ENCODE results near the gene TAF11L13. TPM values are rescaled to one million over a fixed set of nuclear protein-coding genes. Genes with fewer than 3 reads are reported as not detected.

TAF11L13 gene
- total RNA-seq, 1 experiment from 2014 or later = not detected

DNA sequence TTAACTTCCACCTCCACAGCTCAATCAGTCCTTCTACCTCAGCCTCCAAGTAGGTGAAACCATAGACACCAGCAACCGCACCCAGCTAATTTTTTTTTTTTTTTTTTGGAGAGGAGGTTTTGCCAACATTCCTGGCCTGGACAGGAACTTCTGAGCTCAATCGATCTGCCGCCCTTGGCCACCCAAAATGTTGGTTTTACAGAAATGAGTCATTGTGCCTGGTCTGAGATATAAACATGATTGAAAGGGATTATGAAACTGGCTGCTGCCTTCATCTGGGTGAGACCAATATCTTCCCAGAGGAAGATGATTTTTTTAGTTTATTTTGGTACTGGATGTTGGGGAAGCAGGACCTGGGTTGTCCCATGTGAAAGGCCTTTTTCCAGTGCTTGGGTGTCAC, 12.5 kb upstream of the TAF11L13 start:
- Histone ChIP-seq H3K27me3 (replicated peaks; ENCODE audit: insufficient read depth, low read depth, low read length, poor library complexity) (no peaks in the 10 kb centered on the region), H3K27ac (ENCODE audit: low read depth, low read length, poor library complexity, severe bottlenecking) (no peak overlapping the region), H3K9me3 (ENCODE audit: low read depth, low read length, poor library complexity, severe bottlenecking) (no peaks in the 10 kb centered on the region), H3K4me1 (ENCODE audit: insufficient read depth, low read length, poor library complexity, severe bottlenecking) (no peaks in the 10 kb centered on the region), H3K36me3 (ENCODE audit: insufficient read depth, low read length, poor library complexity, severe bottlenecking) (no peaks in the 10 kb centered on the region), H3K4me3 (ENCODE audit: low read depth, low read length, poor library complexity, severe bottlenecking) (no peak overlapping the region)
- TF ChIP-seq, protein P1, sequence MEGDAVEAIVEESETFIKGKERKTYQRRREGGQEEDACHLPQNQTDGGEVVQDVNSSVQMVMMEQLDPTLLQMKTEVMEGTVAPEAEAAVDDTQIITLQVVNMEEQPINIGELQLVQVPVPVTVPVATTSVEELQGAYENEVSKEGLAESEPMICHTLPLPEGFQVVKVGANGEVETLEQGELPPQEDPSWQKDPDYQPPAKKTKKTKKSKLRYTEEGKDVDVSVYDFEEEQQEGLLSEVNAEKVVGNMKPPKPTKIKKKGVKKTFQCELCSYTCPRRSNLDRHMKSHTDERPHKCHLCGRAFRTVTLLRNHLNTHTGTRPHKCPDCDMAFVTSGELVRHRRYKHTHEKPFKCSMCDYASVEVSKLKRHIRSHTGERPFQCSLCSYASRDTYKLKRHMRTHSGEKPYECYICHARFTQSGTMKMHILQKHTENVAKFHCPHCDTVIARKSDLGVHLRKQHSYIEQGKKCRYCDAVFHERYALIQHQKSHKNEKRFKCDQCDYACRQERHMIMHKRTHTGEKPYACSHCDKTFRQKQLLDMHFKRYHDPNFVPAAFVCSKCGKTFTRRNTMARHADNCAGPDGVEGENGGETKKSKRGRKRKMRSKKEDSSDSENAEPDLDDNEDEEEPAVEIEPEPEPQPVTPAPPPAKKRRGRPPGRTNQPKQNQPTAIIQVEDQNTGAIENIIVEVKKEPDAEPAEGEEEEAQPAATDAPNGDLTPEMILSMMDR (conservative IDR thresholded peaks at IDR 0.05; ENCODE audit: low read depth, low read length) = no peak
- no peak for TF ChIP-seq EZH2 (IDR thresholded peaks at IDR 0.05; ENCODE audit: borderline replicate concordance, low read depth, low read length, poor library complexity, severe bottlenecking)
- no TSS peak for BruUV-seq (replicated peaks)
- ChIA-PET POLR2A (ENCODE audit: low non-redundant PET) (no interaction called here), CTCF (no interaction called here)
- DNase-seq (ENCODE audit: low spot score) = no peak
- intact Hi-C loops (cut with micrococcal nuclease; ENCODE audit: unreplicated experiment) = no loop called here

GRCh38 chr5:17620627-17621026, 11.3 kb upstream of the TAF11L13 start:
- TF ChIP-seq, protein P1 (conservative IDR thresholded peaks at IDR 0.05; ENCODE audit: low read depth, low read length) = peak; percentile 36; the same call in 1 of the 2 replicates
- no peak for TF ChIP-seq EZH2 (IDR thresholded peaks at IDR 0.05; ENCODE audit: borderline replicate concordance, low read depth, low read length, poor library complexity, severe bottlenecking)
- intact Hi-C loops (cut with micrococcal nuclease; ENCODE audit: unreplicated experiment) = no loop called here
- H3K4me3 ChIP-seq (ENCODE audit: low read depth, low read length, poor library complexity, severe bottlenecking) = no peak overlapping the region
- POLR2A ChIA-PET (ENCODE audit: low non-redundant PET) = no interaction called here
- no peaks in the 10 kb centered on the region for H3K27me3 ChIP-seq (replicated peaks; ENCODE audit: insufficient read depth, low read depth, low read length, poor library complexity)
- no TSS peak for BruUV-seq (replicated peaks)
- no peaks in the 10 kb centered on the region for H3K4me1 ChIP-seq (ENCODE audit: insufficient read depth, low read length, poor library complexity, severe bottlenecking)
- H3K36me3 ChIP-seq (ENCODE audit: insufficient read depth, low read length, poor library complexity, severe bottlenecking) = no peaks in the 10 kb centered on the region
- H3K27ac ChIP-seq (ENCODE audit: low read depth, low read length, poor library complexity, severe bottlenecking) = no peak overlapping the region
- no peak for DNase-seq (ENCODE audit: low spot score)
- CTCF ChIA-PET = no interaction called here
- H3K9me3 ChIP-seq (ENCODE audit: low read depth, low read length, poor library complexity, severe bottlenecking) = no peaks in the 10 kb centered on the region

- Histone ChIP-seq H3K9me3 (ENCODE audit: low read depth, low read length, poor library complexity, severe bottlenecking) (no peaks in the 10 kb centered on the region), H3K4me3 (ENCODE audit: low read depth, low read length, poor library complexity, severe bottlenecking) (no peak overlapping the region), H3K36me3 (ENCODE audit: insufficient read depth, low read length, poor library complexity, severe bottlenecking) (no peaks in the 10 kb centered on the region), H3K27ac (ENCODE audit: low read depth, low read length, poor library complexity, severe bottlenecking) (no peak overlapping the region), H3K4me1 (ENCODE audit: insufficient read depth, low read length, poor library complexity, severe bottlenecking) (no peaks in the 10 kb centered on the region), H3K27me3 (replicated peaks; ENCODE audit: insufficient read depth, low read depth, low read length, poor library complexity) (no peaks in the 10 kb centered on the region)
- no TSS peak for BruUV-seq (replicated peaks)
- ChIA-PET CTCF (no interaction called here), POLR2A (ENCODE audit: low non-redundant PET) (no interaction called here)
- no peak for DNase-seq (ENCODE audit: low spot score)
- intact Hi-C loops (cut with micrococcal nuclease; ENCODE audit: unreplicated experiment) = no loop called here
- TF ChIP-seq, protein P1 (conservative IDR thresholded peaks at IDR 0.05; ENCODE audit: low read depth, low read length) = no peak
- TF ChIP-seq EZH2 (IDR thresholded peaks at IDR 0.05; ENCODE audit: borderline replicate concordance, low read depth, low read length, poor library complexity, severe bottlenecking) = no peak
These were observed 6.2 kb upstream of the TAF11L13 start for GRCh38 chr5:17625686-17626085.

Measured in A673 (cell line).